Type B pancreatic cell (in vitro differentiated cells): ENCODE results near the gene MAOA. TPM values are rescaled to one million over a fixed set of nuclear protein-coding genes. Genes with fewer than 3 reads are reported as not detected.
"Not testable (repeated sequence)": the region's sequence is repeated elsewhere in the genome, so short reads cannot be mapped to it uniquely, and the experiment has no call there.

Experiments
- DNase-seq: peaks from one replicate; pipeline ENCODE4 v3.0.0; 2021; ENCODE audit warnings: mixed read lengths; ENCODE audit not compliant: unreplicated experiment; ENCODE audit errors: extremely low spot score
- H3K27ac Mint-ChIP-seq: 2 replicates; pipeline ENCODE4 v1.8.0; 2021; ENCODE audit warnings: mild to moderate bottlenecking, mixed read lengths
- H3K27me3 Mint-ChIP-seq: 2 replicates; pipeline ENCODE4 v1.8.0; 2021; ENCODE audit warnings: mixed read lengths
- H3K36me3 Mint-ChIP-seq: 2 replicates; pipeline ENCODE4 v1.8.0; 2021; ENCODE audit warnings: mixed read lengths
- H3K4me1 Mint-ChIP-seq: one replicate; pipeline ENCODE4 v1.8.0; 2021; ENCODE audit warnings: mixed read lengths; ENCODE audit not compliant: unreplicated experiment
- H3K4me3 Mint-ChIP-seq: 2 replicates; pipeline ENCODE4 v1.8.0; 2021; ENCODE audit warnings: mild to moderate bottlenecking, mixed read lengths
- H3K9me3 Mint-ChIP-seq: 2 replicates; pipeline ENCODE4 v1.8.0; 2021; ENCODE audit warnings: mixed read lengths
- CTCF ChIP-seq: fragments of 200-600 bp; sonication (generic); conservative IDR thresholded peaks from 2 replicates; pipeline ENCODE4 v1.5.0; 2021; ENCODE audit warnings: antibody characterized with exemption, mild to moderate bottlenecking
- total RNA-seq: library from RNA; stranded (reverse); gene quantifications from 2 replicates; pipeline ENCODE4 v1.2.1, GENCODE V29; 2021; ENCODE audit warnings: low replicate concordance

The MAOA gene
- total RNA-seq, 1 donor from 2014 or later: 18.9 TPM

GRCh38 chrX:43718081-43718480, 62.0 kb downstream of the MAOA start:
- TF ChIP-seq CTCF: no peak
- H3K27me3 Mint-ChIP-seq: no peaks in the 10 kb centered on the region
- H3K9me3 Mint-ChIP-seq: no peaks in the 10 kb centered on the region
- H3K4me3 Mint-ChIP-seq: no peak overlapping the region
- H3K27ac Mint-ChIP-seq: no peak overlapping the region
- no peaks in the 10 kb centered on the region for H3K4me1 Mint-ChIP-seq
- DNase-seq: no peak
- H3K36me3 Mint-ChIP-seq: no peaks in the 10 kb centered on the region

GRCh38 chrX:43718546-43718945, 62.4 kb downstream of the MAOA start:
- Mint-ChIP-seq H3K36me3 (peaks cover 4% of the 10 kb centered on the region), H3K4me1 (no peaks in the 10 kb centered on the region), H3K27ac (no peak overlapping the region), H3K4me3 (no peak overlapping the region), H3K9me3 (no peaks in the 10 kb centered on the region), H3K27me3 (no peaks in the 10 kb centered on the region)
- no peak for DNase-seq
- TF ChIP-seq CTCF: no peak

- TF ChIP-seq CTCF: no peak
- Mint-ChIP-seq H3K9me3 (no peaks in the 10 kb centered on the region), H3K27ac (no peak overlapping the region), H3K36me3 (peaks cover 4% of the 10 kb centered on the region), H3K4me3 (no peak overlapping the region), H3K4me1 (no peaks in the 10 kb centered on the region), H3K27me3 (no peaks in the 10 kb centered on the region)
- DNase-seq: no peak
Observed at GRCh38 chrX:43718956-43719355, 62.9 kb downstream of the MAOA start.

- H3K4me1 Mint-ChIP-seq: no peaks in the 10 kb centered on the region
- H3K27ac Mint-ChIP-seq: no peak overlapping the region
- H3K4me3 Mint-ChIP-seq: no peak overlapping the region
- TF ChIP-seq CTCF: no peak
- H3K27me3 Mint-ChIP-seq: no peaks in the 10 kb centered on the region
- H3K9me3 Mint-ChIP-seq: no peaks in the 10 kb centered on the region
- H3K36me3 Mint-ChIP-seq: peaks cover 4% of the 10 kb centered on the region
- DNase-seq: no peak
Observed at GRCh38 chrX:43720082-43720481, 64.0 kb downstream of the MAOA start.

- no peak overlapping the region for H3K4me3 Mint-ChIP-seq
- H3K9me3 Mint-ChIP-seq: no peaks in the 10 kb centered on the region
- no peaks in the 10 kb centered on the region for H3K27me3 Mint-ChIP-seq
- H3K27ac Mint-ChIP-seq: no peak overlapping the region
- H3K4me1 Mint-ChIP-seq: no peaks in the 10 kb centered on the region
- DNase-seq: no peak
- H3K36me3 Mint-ChIP-seq: peaks cover 4% of the 10 kb centered on the region
- TF ChIP-seq CTCF: no peak
Observed at GRCh38 chrX:43720961-43721360, 64.9 kb downstream of the MAOA start.

- not testable (repeated sequence) for DNase-seq, H3K27ac Mint-ChIP-seq, H3K27me3 Mint-ChIP-seq, H3K9me3 Mint-ChIP-seq, H3K4me1 Mint-ChIP-seq, H3K4me3 Mint-ChIP-seq, H3K36me3 Mint-ChIP-seq
Observed at GRCh38 chrX:43725227-43725626, 69.1 kb downstream of the MAOA start.

- not testable (repeated sequence) for H3K27me3 Mint-ChIP-seq, H3K4me1 Mint-ChIP-seq, DNase-seq, H3K27ac Mint-ChIP-seq, H3K9me3 Mint-ChIP-seq, H3K4me3 Mint-ChIP-seq
- peaks cover 10% of the 10 kb centered on the region for H3K36me3 Mint-ChIP-seq
Observed at GRCh38 chrX:43727254-43727653, 71.2 kb downstream of the MAOA start.
